Left colon (tissue), 2 donors: Measurements from ENCODE around the gene CLCN1. TPM values are rescaled to one million over a fixed set of nuclear protein-coding genes. Genes with fewer than 3 reads are reported as not detected.

ENCODE experiments used
- ATAC-seq: fragments of 200-7000 bp; cut with Tn5 transposase; one replicate; pipeline ENCODE4 v1.9.1; 2020; ENCODE audit warnings: mild to moderate bottlenecking, moderate library complexity
- DNase-seq, 2 donors: peaks; one replicate each; pipeline ENCODE4 v3.0.0-alpha.2; 2020
- intact Hi-C, 2 donors: fragments of 100-400 bp; cut with DNase I in 1 of 2; cut with micrococcal nuclease in 1 of 2; formaldehyde crosslinking; loops; one replicate each; pipeline versions ENCODE4 v1.11.2 to v1.14.0; 2022; cut with DNase I, micrococcal nuclease
- microRNA-seq, 2 donors: library from miRNA; unstranded; fragments of <30 nt; microRNA quantifications; one replicate each; pipeline versions ENCODE4 v1.1.0 to v1.2.0, GENCODE V29; 2020
- total RNA-seq, 2 donors: library from RNA; stranded (reverse); fragmentation: NEBNext Ultra II Directional; extraction: Animal tissue kit (Norgen Biotek cat#: 25700); gene quantifications; one replicate each; pipeline ENCODE4 v1.2.1, GENCODE V29; 2021
- donor health status: DM: no; HTN: no; CAD: no.
- donor health status: DM: yes; HTN: yes; CAD: no.

CLCN1 gene
- total RNA-seq, 2 donors from 2014 or later = not detected

DNA sequence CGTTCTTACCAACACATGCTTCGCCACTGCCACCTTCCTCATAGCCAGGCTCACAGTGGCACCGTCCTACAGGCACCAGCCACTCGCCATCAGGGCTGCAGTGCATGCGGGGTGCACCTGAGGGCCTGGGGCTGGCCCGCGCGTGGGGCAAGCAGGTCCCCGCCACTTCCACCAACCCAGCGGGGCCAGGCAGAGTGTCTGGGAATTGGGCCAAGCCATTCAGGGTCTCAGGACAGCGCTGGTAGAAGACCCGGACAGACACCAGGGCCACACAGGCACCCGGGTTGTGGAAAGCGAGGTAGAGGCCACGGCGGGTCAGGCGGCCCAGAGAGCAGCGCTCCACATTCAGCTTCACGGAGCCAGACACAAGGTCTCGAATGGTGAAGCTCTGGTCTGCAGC, 83.7 kb downstream of the CLCN1 start:
- intact Hi-C loops = no loop called here
- ATAC-seq = no peak
- DNase-seq = no peak

GRCh38 chr7:143401265-143401664, 85.4 kb downstream of the CLCN1 start:
- DNase-seq = no peak
- ATAC-seq = no peak
- intact Hi-C loops = no loop called here

Small RNA genes within 50 kb of the gene (microRNA-seq; reads per million reads assigned to microRNA genes)
- gene MIR6892 = 0 to 10.9 reads per million in 2 donors

Other genes with a start within 250 kb of the CLCN1 start
- gene PIP, start 184.0 kb upstream of the CLCN1 start, total RNA-seq = not detected
- not detected for gene TAS2R39, start 132.7 kb upstream of the CLCN1 start, total RNA-seq
- not detected for gene TAS2R40, start 94.1 kb upstream of the CLCN1 start, total RNA-seq
- gene GSTK1, start 52.7 kb upstream of the CLCN1 start, total RNA-seq = 100 to 1,000 TPM; 290 to 349 TPM
- 10 to 100 TPM; 21.8 to 54.1 TPM for gene TMEM139, start 31.2 kb upstream of the CLCN1 start, total RNA-seq
- 10 to 100 TPM; 29.9 to 39.4 TPM for gene CASP2, start 27.8 kb upstream of the CLCN1 start, total RNA-seq
- gene FAM131B, start 46.6 kb downstream of the CLCN1 start, total RNA-seq = 1 to 10 TPM in 1 of 2 donors, under 1 TPM in 1; 0.27 to 3.4 TPM
- gene ZYX, start 65.2 kb downstream of the CLCN1 start, total RNA-seq = 10 to 100 TPM; 70.1 to 84.4 TPM
- 10 to 100 TPM; 18.2 to 25.1 TPM for gene EPHA1, start 92.7 kb downstream of the CLCN1 start, total RNA-seq
- not detected for gene TAS2R60, start 127.3 kb downstream of the CLCN1 start, total RNA-seq
- gene TAS2R41, start 161.8 kb downstream of the CLCN1 start, total RNA-seq = not detected